A549 treated with AZD2906 at 1 μM for 4 hours (cell line): Measurements from ENCODE around the gene GLP2R. TPM values are rescaled to one million over a fixed set of nuclear protein-coding genes. Genes with fewer than 3 reads are reported as not detected.

Experiments
- total RNA-seq: library from RNA; stranded (reverse); fragments of 200-300 nt; extraction: Qiagen RNA extraction; gene quantifications from 5 replicates; pipeline ENCODE4 v1.2.3, GENCODE V29; 2022

The GLP2R gene
- 6.6 to 16.0 TPM (median 8.0 TPM) in 5 replicates for total RNA-seq

GRCh38 chr17:9825641-9826150, at the start of gene GLP2R:
Gene GLP2R, plus strand, starts transcription at chr17:9825924. Its CDS starts 140 bp downstream, at chr17:9826064.

GRCh38 chr17:9790889-9791876, 34.5 kb upstream of the GLP2R start, which contains the start of gene DHRS7C:
Gene DHRS7C, minus strand, starts transcription at chr17:9791592. Its CDS starts 308 bp downstream, at chr17:9791284.

GRCh38 chr17:9821921-9822320, 3.8 kb upstream of the GLP2R start, which contains the start of gene GSG1L2:
Gene GSG1L2, minus strand, starts transcription at chr17:9822079. Its CDS starts 8 bp downstream, at chr17:9822071.

GRCh38 chr17:9905078-9905415, 79.3 kb downstream of the GLP2R start, which contains the start of gene RCVRN:
Gene RCVRN, minus strand, starts transcription at chr17:9905271. Its CDS starts 91 bp downstream, at chr17:9905180.

Other genes starting within 250 kb of the GLP2R start
- 0.09 to 0.21 TPM (median 0.18 TPM) in 4 of 5 replicates, not detected in the other for gene CFAP52, start 249.3 kb upstream of the GLP2R start, total RNA-seq
- 3.4 to 4.5 TPM (median 4.1 TPM) in 5 replicates for gene USP43, start 180.4 kb upstream of the GLP2R start, total RNA-seq
- gene DHRS7C, start 34.3 kb upstream of the GLP2R start, total RNA-seq: not detected in 5 replicates
- gene GSG1L2, start 3.8 kb upstream of the GLP2R start, total RNA-seq: not detected in 5 replicates
- not detected in 5 replicates for gene RCVRN, start 79.3 kb downstream of the GLP2R start, total RNA-seq